Heart right ventricle (tissue), 16 donors: ENCODE data around the gene YDJC. TPM values are rescaled to one million over a fixed set of nuclear protein-coding genes. Genes with fewer than 3 reads are reported as not detected.
A peak's percentile ranks its signal among the peaks of the same experiment; 100 is the strongest.
"Not testable (repeated sequence)": the region's sequence is repeated elsewhere in the genome, so short reads cannot be mapped to it uniquely, and the experiment has no call there.

Experiments used
- ATAC-seq, 8 donors: fragments of 200-7000 bp; cut with Tn5 transposase; one replicate each; pipeline ENCODE4 v1.9.1; 2020; ENCODE audit warnings: mild to moderate bottlenecking in 8 of 8, moderate library complexity in 8 of 8, moderate number of reproducible peaks in 1 of 8
- DNase-seq, 2 donors: peaks; one replicate each; pipeline ENCODE4 v3.0.0-alpha.2; 2020
- H3K27ac ChIP-seq, 10 donors: fragments of 200-600 bp; sonication (generic) in 2 of 10; one replicate each; pipeline versions ENCODE4 v1.5.0 to v1.8.0; 2020 to 2022; ENCODE audit warnings: mild to moderate bottlenecking in 3 of 10
- H3K27me3 ChIP-seq, 7 donors: fragments of 200-600 bp; one replicate each; pipeline ENCODE4 v1.8.0; 2021 to 2022; ENCODE audit warnings: mild to moderate bottlenecking in 2 of 7
- H3K36me3 ChIP-seq, 9 donors: fragments of 200-600 bp; sonication (generic) in 1 of 9; one replicate each; pipeline versions ENCODE4 v1.5.0 to v1.8.0; 2020 to 2022; ENCODE audit warnings: mild to moderate bottlenecking in 2 of 9
- H3K4me1 ChIP-seq, 9 donors: fragments of 200-600 bp; sonication (generic) in 1 of 9; one replicate each; pipeline versions ENCODE4 v1.5.0 to v1.8.0; 2020 to 2022; ENCODE audit warnings: mild to moderate bottlenecking in 4 of 9
- H3K4me3 ChIP-seq, 10 donors: fragments of 200-600 bp; sonication (generic) in 2 of 10; one replicate each; pipeline versions ENCODE4 v1.5.0 to v1.8.0; 2020 to 2022; ENCODE audit warnings: mild to moderate bottlenecking in 7 of 10, moderate library complexity in 2 of 10
- H3K9me3 ChIP-seq, 11 donors: fragments of 200-600 bp in 10 of 11; sonication (generic) in 2 of 11; one replicate each; pipeline versions ENCODE4 v1.5.0 to v1.8.0; 2013 to 2022; ENCODE audit warnings: mild to moderate bottlenecking in 2 of 11, control low read depth in 1 of 11, moderate library complexity in 1 of 11
- CTCF ChIP-seq, 9 donors: fragments of 200-600 bp; sonication (generic) in 2 of 9; IDR thresholded peaks; one replicate each; pipeline versions ENCODE4 v1.5.0 to v1.8.0; 2021 to 2022; ENCODE audit warnings: antibody characterized with exemption in 9 of 9, mild to moderate bottlenecking in 5 of 9, moderate library complexity in 1 of 9
- WGBS, 2 donors: extraction: QIAGEN DNeasy Blood & Tissue Kit; methylation state at CpG; one replicate each; pipeline ENCODE4 v1.1.7; 2013; ENCODE audit warnings: inconsistent platforms in 1 of 2; 5-methylcytosine and 5-hydroxymethylcytosine counted together
- intact Hi-C, 10 donors: fragments of 100-400 bp; cut with DNase I; formaldehyde crosslinking; loops; one replicate each; pipeline versions ENCODE4 v1.11.1 to v1.14.2; 2022
- long read RNA-seq, 3 donors: library from polyadenylated mRNA; unstranded; transcript quantifications; one replicate each; pipeline ENCODE4 v2.0.0, GENCODE V29; 2020 to 2021
- polyA plus RNA-seq, 2 donors: library from polyadenylated mRNA; stranded (reverse); fragments of 200-250 nt; gene quantifications; one replicate each; pipeline ENCODE4 v1.2.3, GENCODE V29; 2013
- total RNA-seq, 10 donors: library from RNA; stranded (reverse); fragmentation: NEBNext Ultra II Directional in 3 of 10; extraction: Animal tissue kit (Norgen Biotek cat#: 25700) in 3 of 10; gene quantifications; one replicate each; pipeline versions ENCODE4 v1.2.1 to v1.2.4, GENCODE V29; 2021 to 2023
- donor health status: Arrhythmogenic right ventricular cardiomyopathy.
- donor health status: ischemic (EF 13 %, LVEDD 7.1; RV severe dilation, severe dysfunction).
- donor health status: healthy with polysubstance abuse.
- donor health status: DM: no; HTN: yes; CAD: no.
- donor health status: DM: no; HTN: no; CAD: no.
- donor health status: ischemic (EF 25% LVEDD 6.9; RV normal size, moderate dysfunction).
- donor health status: ischemic (EF 25% LVEDD 5.7; RV mildly dilated, moderate dysfunction).
- donor health status: healthy.
- donor health status: DM: yes; HTN: yes; CAD: no.
- donor health status: Ischemic cardiomyopathy.
- donor health status: ischemic (EF 35%, LVEDD 5.7; RV mildly dilated, moderate dysfunction).
- donor health status: nonischemic (EF 11% LVEDD 7.7; RV severe dilation, severe dysfunction).
- donor health status: DM: yes; HTN: yes; CAD: no.
- donor health status: PGD.
- donor health status: ischemic (EF 29% LVEDD 5.4; RV normal size, mild dysfunction).
- donor health status: nonischemic (EF 23%, LVEDD 6.1; RV moderate dilation, normal function).

The YDJC gene, protein sequence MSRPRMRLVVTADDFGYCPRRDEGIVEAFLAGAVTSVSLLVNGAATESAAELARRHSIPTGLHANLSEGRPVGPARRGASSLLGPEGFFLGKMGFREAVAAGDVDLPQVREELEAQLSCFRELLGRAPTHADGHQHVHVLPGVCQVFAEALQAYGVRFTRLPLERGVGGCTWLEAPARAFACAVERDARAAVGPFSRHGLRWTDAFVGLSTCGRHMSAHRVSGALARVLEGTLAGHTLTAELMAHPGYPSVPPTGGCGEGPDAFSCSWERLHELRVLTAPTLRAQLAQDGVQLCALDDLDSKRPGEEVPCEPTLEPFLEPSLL
- total RNA-seq (1 to 10 TPM; 2.3 to 6.1 (median 4.0) TPM), polyA plus RNA-seq (10 to 100 TPM; 12.7 to 26.4 TPM)
- long read RNA-seq, donor 1, partial matches to known transcripts, result 1 of 3 reads
- long read RNA-seq, donor 1, other reads (novel, unspliced or antisense), result 1 of 3 reads
- long read RNA-seq, donor 2, partial matches to known transcripts, result 2 of 7 reads
- long read RNA-seq, donor 2, other reads (novel, unspliced or antisense), result 0 of 7 reads
- long read RNA-seq, donor 3, partial matches to known transcripts, result 4 of 10 reads
- long read RNA-seq, donor 3, other reads (novel, unspliced or antisense), result 0 of 10 reads

GRCh38 chr22:21629255-21630149, at the start of gene YDJC:
YDJC (minus strand) TSS chr22:21630022; CDS start chr22:21630014, 8 bp downstream.
- intact Hi-C loops, result loop anchor here in 7 of 10 donors (1.0 to 10.0 kb wide), 6 partner anchors 13 to 62 kb away; partner anchors contain the start of genes SDF2L1 (in 1 of the 7) and UBE2L3 (in 1 of the 7)
- ATAC-seq, result peak; percentile 96 to 98 (median 98)
- WGBS, 2 donors, result 1 to 2% methylated on average over 92 to 93 of the region's 93 CpGs

DNA sequence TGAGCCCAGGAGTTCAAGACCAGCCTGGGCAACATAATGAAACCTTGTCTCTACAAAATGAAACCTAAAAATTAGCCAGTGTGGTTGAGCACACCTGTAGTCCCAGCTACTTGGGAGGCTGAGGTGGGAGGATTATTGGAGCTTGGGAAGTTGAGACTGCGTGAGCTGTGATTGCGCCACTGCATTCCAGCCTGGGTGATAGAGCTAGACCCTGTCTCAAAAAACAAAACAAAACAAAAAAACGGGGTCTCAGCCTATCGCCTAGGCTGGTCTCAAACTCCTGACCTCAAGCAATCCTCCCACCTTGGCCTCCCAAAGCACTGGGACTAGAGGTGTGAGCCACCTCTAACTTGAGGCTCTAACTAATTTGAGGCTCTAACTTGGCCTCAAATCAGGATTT, 49.6 kb upstream of the YDJC start:
- Histone ChIP-seq H3K4me3 (no peak overlapping the region), H3K36me3 (peaks cover 0 to 75% (median 35%) of the 10 kb centered on the region in 9 donors), H3K9me3 (no peaks in the 10 kb centered on the region), H3K27me3 (no peaks in the 10 kb centered on the region), H3K4me1 (no peaks in the 10 kb centered on the region), H3K27ac (no peak overlapping the region)
- 87 to 97% methylated on average over 4 of the region's 4 CpGs for WGBS, 2 donors
- intact Hi-C loops, result no loop called here
- no peak for DNase-seq
- TF ChIP-seq CTCF (IDR thresholded peaks at IDR 0.05), result no peak
- no peak for ATAC-seq

More at GRCh38 chr22:21629255-21630149, at the start of gene YDJC:
- peak in 7 of 9 donors; percentile 10 to 97 (median 37) for TF ChIP-seq CTCF (IDR thresholded peaks at IDR 0.05)
- Histone ChIP-seq H3K9me3 (no peaks in the 10 kb centered on the region), H3K4me3 (peak within 1 kb of the TSS; percentile 75 to 100 (median 88)), H3K27ac (peak within 1 kb of the TSS in 9 of 10 donors; percentile 17 to 92 (median 71)), H3K27me3 (no peaks in the 10 kb centered on the region), H3K4me1 (peaks cover 0 to 39% (median 25%) of the 10 kb centered on the region in 9 donors), H3K36me3 (peaks cover 0 to 18% (median 0%) of the 10 kb centered on the region in 9 donors)
- peak; percentile 92 to 94 for DNase-seq

DNA sequence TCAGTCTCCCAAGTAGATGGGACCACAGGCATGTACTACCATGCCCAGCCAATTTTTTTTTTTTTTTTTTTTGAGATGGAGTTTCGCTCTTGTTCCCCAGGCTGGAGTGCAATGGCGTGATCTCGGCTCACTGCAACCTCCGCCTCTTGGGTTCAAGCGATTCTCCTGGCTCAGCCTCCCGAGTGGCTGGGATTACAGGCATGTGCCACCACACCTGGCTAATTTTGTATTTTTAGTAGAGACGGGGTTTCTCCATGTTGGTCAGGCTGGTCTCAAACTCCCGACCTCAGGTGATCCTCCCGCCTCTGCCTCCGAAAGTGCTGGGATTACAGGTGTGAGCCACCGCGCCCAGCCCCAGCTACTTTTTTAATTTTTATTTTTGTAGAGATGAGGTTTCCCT, 49.0 kb upstream of the YDJC start:
- intact Hi-C loops, H3K4me1 ChIP-seq, ATAC-seq, H3K4me3 ChIP-seq, H3K27ac ChIP-seq, DNase-seq, H3K9me3 ChIP-seq, H3K27me3 ChIP-seq: not testable (repeated sequence)
- 97% methylated on average over 12 of the region's 12 CpGs for WGBS, 2 donors
- peaks cover 0 to 76% (median 33%) of the 10 kb centered on the region in 9 donors for H3K36me3 ChIP-seq

- ATAC-seq (peak in 3 of 8 donors; percentile 17 to 23 (median 18)), DNase-seq (no peak)
- Histone ChIP-seq H3K9me3 (no peaks in the 10 kb centered on the region), H3K4me3 (no peak overlapping the region), H3K27ac (no peak overlapping the region), H3K27me3 (no peaks in the 10 kb centered on the region), H3K4me1 (no peaks in the 10 kb centered on the region), H3K36me3 (peaks cover 0 to 76% (median 31%) of the 10 kb centered on the region in 9 donors)
- no peak for TF ChIP-seq CTCF (IDR thresholded peaks at IDR 0.05)
- 82 to 85% methylated on average over 15 of the region's 15 CpGs for WGBS, 2 donors
- intact Hi-C loops, result no loop called here
Measured at GRCh38 chr22:21677606-21678443, 48.0 kb upstream of the YDJC start.
